ENCODE data around the gene CMSS1. TPM values are rescaled to one million over a fixed set of nuclear protein-coding genes. Genes with fewer than 3 reads are reported as not detected.

CMSS1 gene
- total RNA-seq, 1 experiment from 2014 or later: 55.8 TPM

DNA sequence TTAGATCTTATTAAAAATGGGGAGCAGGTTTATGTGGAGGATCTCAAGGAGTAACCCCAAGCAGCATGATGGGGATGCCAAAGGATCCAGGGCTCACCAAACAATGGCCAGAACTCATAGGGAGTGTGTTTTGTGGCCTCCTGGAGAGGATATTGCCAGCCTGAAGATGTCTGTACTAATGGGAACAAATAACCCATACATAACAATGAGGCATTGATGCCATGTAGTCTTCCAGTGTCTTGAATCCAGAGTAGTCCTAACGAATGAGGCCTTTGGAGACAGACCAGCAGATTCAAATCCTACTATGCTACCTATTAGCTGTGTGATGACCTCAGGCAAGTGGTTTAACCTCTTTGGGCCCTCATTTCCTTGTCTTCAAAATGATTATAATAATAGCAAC, 45.0 kb upstream of the CMSS1 start:
- no peak for DNase-seq
- CTCF ChIA-PET: no interaction called here
- Mint-ChIP-seq H3K36me3 (ENCODE audit: insufficient read depth, unreplicated experiment) (no peaks in the 10 kb centered on the region), H3K4me3 (ENCODE audit: low read depth, unreplicated experiment) (no peak overlapping the region), H3K9me3 (ENCODE audit: low read depth, unreplicated experiment) (peaks cover 2% of the 10 kb centered on the region), H3K4me1 (ENCODE audit: low read depth, unreplicated experiment) (no peaks in the 10 kb centered on the region), H3K27me3 (ENCODE audit: unreplicated experiment) (no peaks in the 10 kb centered on the region), H3K27ac (ENCODE audit: unreplicated experiment) (no peak overlapping the region)
- intact Hi-C loops (cut with micrococcal nuclease; ENCODE audit: unreplicated experiment): no loop called here
- TF ChIP-seq, protein P1, sequence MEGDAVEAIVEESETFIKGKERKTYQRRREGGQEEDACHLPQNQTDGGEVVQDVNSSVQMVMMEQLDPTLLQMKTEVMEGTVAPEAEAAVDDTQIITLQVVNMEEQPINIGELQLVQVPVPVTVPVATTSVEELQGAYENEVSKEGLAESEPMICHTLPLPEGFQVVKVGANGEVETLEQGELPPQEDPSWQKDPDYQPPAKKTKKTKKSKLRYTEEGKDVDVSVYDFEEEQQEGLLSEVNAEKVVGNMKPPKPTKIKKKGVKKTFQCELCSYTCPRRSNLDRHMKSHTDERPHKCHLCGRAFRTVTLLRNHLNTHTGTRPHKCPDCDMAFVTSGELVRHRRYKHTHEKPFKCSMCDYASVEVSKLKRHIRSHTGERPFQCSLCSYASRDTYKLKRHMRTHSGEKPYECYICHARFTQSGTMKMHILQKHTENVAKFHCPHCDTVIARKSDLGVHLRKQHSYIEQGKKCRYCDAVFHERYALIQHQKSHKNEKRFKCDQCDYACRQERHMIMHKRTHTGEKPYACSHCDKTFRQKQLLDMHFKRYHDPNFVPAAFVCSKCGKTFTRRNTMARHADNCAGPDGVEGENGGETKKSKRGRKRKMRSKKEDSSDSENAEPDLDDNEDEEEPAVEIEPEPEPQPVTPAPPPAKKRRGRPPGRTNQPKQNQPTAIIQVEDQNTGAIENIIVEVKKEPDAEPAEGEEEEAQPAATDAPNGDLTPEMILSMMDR (IDR thresholded peaks at IDR 0.05; ENCODE audit: unreplicated experiment): no peak
- no TSS peak for BruUV-seq (replicated peaks)

DNA sequence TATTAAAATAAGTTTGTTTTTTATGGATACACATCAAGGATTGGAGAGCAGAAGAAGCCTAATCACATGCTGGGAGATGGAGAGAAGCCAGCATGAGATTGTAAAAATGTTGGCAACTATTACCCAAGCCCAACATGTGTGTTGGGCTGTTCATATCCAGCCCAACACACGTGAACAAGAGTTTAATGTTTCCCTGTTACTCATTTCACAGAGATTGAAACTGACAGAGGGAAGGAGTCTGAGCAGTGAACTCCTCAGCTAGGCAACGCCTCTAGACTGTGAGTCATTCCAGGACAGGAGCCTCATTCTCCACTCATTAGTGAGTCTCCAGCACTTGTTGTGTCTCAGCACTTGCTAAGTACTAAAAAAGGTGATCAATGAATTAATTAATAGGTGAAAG, 43.2 kb upstream of the CMSS1 start:
- Mint-ChIP-seq H3K4me3 (ENCODE audit: low read depth, unreplicated experiment) (no peak overlapping the region), H3K4me1 (ENCODE audit: low read depth, unreplicated experiment) (no peaks in the 10 kb centered on the region), H3K9me3 (ENCODE audit: low read depth, unreplicated experiment) (peaks cover 2% of the 10 kb centered on the region), H3K27me3 (ENCODE audit: unreplicated experiment) (no peaks in the 10 kb centered on the region), H3K36me3 (ENCODE audit: insufficient read depth, unreplicated experiment) (no peaks in the 10 kb centered on the region), H3K27ac (ENCODE audit: unreplicated experiment) (no peak overlapping the region)
- CTCF ChIA-PET: interaction anchor here (0.7 kb wide), 1 partner anchor 917 kb away, joined by 3 read pairs; no protein-coding TSS in a partner anchor
- peak; percentile 6 for DNase-seq
- BruUV-seq (replicated peaks): no TSS peak
- intact Hi-C loops (cut with micrococcal nuclease; ENCODE audit: unreplicated experiment): no loop called here
- TF ChIP-seq, protein P1 (IDR thresholded peaks at IDR 0.05; ENCODE audit: unreplicated experiment): no peak

DNA sequence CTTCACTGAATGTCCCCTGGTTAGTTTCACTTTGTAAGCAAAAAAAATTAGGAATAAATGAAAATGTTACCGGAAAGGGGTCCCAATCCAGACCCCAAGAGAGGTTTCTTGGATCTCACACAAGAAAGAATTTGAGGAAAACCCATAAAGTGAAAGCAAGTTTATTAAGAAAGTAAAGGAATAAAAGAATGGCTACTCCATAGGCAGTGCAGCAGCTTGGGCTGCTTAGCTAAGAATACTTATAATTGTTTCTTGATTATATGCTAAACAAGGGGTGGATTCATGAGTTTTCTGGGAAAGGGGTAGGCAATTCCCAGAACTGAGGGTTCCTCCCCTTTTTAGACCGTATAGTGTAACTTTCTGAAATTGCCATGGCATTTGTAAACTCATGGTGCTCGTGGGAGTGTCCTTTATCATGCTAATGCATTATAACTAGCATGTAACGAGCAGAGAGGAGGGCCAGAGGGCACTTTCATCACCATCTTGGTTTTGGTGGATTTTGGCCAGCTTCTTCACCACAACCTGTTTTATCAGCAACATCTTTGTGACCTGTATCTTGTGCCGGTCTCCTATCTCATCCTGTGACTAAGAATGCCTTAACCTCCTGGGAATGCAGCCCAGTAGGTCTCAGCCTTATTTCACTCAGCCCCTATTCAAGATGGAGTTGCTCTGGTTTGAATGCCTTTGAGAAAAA, 41.0 kb upstream of the CMSS1 start:
- Mint-ChIP-seq H3K36me3 (ENCODE audit: insufficient read depth, unreplicated experiment) (no peaks in the 10 kb centered on the region), H3K4me1 (ENCODE audit: low read depth, unreplicated experiment) (no peaks in the 10 kb centered on the region)
- no peak for DNase-seq

DNA sequence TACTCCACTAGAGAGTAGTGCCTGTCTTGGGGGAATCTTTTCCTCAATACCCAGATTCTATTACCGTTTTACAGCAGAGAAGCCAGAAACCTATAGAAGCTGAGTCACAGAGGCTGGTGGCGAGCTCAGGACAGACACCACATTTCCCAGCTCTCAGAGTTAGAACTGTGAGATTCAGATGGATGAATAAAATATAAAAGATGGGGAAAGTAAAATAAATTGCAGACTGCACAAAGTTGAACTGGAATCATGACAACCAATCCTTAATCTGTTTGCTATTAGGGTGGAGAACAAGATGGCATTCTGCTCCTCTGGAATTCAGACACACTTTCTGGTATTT, 40.5 kb upstream of the CMSS1 start:
- Mint-ChIP-seq H3K27ac (ENCODE audit: unreplicated experiment) (no peak overlapping the region), H3K36me3 (ENCODE audit: insufficient read depth, unreplicated experiment) (no peaks in the 10 kb centered on the region), H3K4me1 (ENCODE audit: low read depth, unreplicated experiment) (no peaks in the 10 kb centered on the region), H3K27me3 (ENCODE audit: unreplicated experiment) (no peaks in the 10 kb centered on the region), H3K9me3 (ENCODE audit: low read depth, unreplicated experiment) (no peaks in the 10 kb centered on the region), H3K4me3 (ENCODE audit: low read depth, unreplicated experiment) (no peak overlapping the region)
- CTCF ChIA-PET: no interaction called here
- no peak for DNase-seq
- no TSS peak for BruUV-seq (replicated peaks)
- TF ChIP-seq, protein P1 (IDR thresholded peaks at IDR 0.05; ENCODE audit: unreplicated experiment): no peak
- intact Hi-C loops (cut with micrococcal nuclease; ENCODE audit: unreplicated experiment): no loop called here

More for the DNA sequence above, 41.0 kb upstream of the CMSS1 start:
- CTCF ChIA-PET: no interaction called here
- intact Hi-C loops (cut with micrococcal nuclease; ENCODE audit: unreplicated experiment): no loop called here
- Mint-ChIP-seq H3K27ac (ENCODE audit: unreplicated experiment) (no peak overlapping the region), H3K27me3 (ENCODE audit: unreplicated experiment) (no peaks in the 10 kb centered on the region), H3K4me3 (ENCODE audit: low read depth, unreplicated experiment) (no peak overlapping the region), H3K9me3 (ENCODE audit: low read depth, unreplicated experiment) (peaks cover 2% of the 10 kb centered on the region)
- TF ChIP-seq, protein P1 (IDR thresholded peaks at IDR 0.05; ENCODE audit: unreplicated experiment): no peak
- no TSS peak for BruUV-seq (replicated peaks)

Measured in Calu3 (cell line).